GM19099 (cell line): ENCODE results near the gene TBC1D3C.
"Not testable (repeated sequence)": the region's sequence is repeated elsewhere in the genome, so short reads cannot be mapped to it uniquely, and the experiment has no call there.

Experiments
- POLR2A ChIP-seq: IDR thresholded peaks from 3 replicates; pipeline ENCODE4 v1.6.1; 2011; ENCODE audit warnings: low read depth; ENCODE audit not compliant: insufficient read length; ENCODE audit errors: extremely low read depth

TBC1D3C gene

DNA sequence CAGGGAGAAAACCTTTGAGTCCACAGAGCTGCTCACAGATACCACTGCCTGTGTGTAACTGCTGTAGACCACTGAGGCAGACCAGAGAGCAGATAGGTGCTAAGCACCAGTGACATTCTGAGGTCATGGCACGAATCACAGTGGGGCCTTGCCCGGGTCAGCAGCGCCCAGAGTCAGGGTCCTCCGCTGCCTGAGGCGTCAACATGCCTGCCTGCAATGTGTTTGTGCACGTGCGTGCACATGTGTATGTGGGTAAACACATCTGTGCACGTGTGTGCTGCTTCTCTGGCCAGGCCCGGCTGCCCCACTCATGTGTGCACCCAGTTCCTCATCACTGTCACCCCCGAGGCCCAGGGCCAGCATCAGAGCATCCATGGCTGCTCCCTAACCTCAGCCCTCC is at the start of gene TBC1D3C:
TBC1D3C (minus strand) TSS at position 101 of the 400 bp plus-strand sequence. CDS start 1,568 bp downstream, outside the sequence.
- not testable (repeated sequence) for TF ChIP-seq POLR2A
